ENCODE results near the gene IQCE.

Gene IQCE

DNA sequence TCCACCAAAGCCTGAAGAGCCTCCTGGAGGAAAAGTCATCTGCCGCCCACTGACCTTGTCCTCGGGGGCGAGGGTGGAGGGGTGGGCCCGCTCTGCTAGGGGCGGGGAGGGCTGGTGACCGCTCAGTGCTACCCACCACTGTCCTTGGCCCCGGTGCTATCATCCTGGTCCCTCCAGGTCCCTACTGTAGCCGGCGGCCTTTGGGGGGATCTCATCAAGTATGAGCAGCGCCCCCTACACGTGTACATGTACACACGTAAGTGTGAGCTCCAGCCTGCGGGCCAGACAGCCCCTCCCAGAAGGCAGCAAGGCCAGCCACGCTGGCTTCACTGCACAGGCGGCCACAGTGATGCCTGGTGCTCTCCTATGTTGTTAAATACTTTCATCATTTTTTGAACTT lies 92.6 kb downstream of the IQCE start:
- peak; percentile 52 for DNase-seq

DNA sequence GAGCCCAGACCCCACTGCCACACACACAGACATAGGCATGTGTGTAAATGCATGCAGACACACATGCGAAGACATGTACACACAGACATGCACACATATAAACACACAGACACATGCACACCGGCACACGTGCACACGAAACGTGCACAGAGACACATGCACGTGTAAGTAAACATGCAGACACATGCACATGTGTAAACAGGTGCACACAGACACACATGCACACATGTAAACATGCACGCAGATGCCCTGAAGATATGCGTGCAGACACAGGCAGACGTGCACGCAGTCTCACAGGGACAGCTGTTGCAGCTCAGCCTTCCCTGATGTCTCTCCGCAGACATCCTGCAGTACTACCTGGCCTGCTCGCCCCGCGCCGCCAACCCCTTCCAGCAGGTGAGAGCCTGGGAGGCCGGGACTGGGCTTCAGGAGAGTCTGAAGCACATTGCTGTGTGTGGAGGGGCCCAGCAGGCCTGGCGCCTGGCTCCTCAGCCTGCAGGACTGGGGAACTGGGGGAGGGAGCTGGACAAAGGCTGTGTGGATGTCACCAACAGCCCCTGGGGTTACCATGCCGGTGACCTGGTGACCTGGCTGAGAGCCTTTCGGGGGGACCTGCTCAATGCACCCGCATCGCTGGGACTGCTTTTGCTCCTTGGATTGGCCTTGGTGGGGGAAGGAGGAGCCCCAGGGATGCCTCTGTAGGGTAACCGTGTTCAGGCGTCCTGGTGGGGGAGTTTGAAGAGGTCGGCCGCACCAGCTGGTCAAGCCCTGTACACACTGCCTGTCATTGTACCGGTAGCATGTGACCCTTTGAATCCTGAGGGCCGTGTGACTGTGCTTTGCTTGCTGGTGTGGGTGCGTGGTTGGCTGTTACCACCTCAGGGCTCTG lies 93.3 kb downstream of the IQCE start:
- no peak for DNase-seq

DNA sequence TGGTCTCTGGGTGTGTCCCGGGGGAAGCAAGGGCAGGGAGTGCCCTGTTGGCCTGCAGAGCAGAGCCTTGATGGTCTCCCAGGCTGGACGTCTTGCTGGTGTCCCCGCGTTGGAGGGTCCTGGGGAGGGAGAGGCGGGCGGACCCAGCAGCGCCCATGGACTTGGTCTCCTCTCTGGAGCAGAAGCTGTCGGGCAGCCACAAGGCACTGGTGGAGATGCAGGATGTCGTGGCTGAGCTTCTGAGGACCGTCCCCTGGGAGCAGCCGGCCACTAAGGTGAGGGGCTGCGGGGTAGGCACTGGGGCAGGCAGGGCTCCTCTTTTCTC lies 93.9 kb downstream of the IQCE start:
- DNase-seq: no peak

DNA sequence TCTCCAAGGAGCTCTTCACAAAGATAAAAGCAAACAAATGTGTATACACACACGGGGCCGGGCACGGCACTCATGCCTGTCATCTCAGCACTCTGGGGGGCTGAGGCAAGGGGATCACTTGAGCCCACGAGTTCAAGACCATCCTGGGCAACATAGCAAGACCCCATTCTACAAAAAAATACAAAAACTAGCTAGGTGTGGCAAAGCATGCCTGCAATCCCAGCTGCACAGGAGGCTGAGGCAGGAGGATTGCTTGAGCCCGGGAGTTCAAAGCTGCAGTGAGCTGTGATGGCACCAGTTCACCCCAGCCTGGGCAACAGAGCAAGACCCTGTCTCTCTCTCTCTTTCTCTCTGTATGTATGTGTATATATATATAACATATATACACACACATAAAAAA lies 95.3 kb downstream of the IQCE start:
- no peak for DNase-seq

DNA sequence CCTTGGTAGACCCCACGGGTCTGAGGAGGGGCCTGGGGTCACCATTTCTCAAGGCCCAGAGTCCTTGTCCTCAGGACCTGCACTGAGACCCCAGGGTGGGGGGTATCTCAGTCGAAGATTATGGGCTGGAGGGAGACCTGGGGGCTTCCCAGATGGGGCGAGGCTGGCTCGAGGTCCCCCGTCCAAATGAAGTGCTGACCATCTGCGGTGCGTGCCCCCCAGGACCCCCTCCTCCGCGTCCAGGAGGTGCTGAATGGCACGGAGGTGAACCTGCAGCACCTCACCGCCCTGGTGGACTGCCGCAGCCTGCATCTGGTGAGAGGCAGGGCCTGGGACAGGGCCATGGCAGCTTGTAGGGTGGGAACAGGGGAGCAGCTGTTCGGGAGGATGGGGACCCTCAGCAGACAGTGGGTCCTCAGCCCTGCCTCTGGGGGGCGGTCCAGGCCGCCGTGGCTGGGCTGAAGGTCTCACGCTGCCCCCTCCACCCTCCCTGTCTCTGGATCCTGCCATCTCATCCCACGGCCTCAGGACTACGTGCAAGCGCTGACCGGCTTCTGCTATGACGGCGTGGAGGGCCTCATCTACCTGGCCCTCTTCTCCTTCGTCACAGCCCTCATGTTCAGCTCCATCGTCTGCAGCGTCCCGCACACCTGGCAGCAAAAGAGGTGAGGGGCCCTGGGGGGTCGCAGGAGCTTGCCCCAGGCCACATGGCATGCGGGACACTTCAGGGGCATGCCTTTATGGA lies 97.3 kb downstream of the IQCE start:
- DNase-seq: no peak

DNA sequence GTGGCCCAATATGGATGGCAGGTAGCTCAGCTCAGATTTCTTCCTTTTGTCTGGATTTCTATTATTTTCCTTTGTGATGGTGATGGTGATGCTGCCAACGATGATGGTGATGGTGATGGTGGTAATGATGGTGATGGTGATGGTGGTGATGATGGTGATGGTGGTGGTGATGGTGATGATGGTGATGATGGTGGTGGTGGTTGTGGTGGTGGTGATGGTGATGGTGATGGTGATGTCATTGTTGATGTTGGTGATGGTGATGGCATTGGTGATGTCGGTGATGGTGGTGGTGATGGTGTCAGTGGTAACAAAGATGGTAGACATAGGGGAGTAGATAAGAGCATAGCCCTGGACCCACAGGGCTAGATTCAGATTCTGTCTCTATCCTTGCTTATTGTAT lies 98.4 kb downstream of the IQCE start:
- DNase-seq: no peak

DNA sequence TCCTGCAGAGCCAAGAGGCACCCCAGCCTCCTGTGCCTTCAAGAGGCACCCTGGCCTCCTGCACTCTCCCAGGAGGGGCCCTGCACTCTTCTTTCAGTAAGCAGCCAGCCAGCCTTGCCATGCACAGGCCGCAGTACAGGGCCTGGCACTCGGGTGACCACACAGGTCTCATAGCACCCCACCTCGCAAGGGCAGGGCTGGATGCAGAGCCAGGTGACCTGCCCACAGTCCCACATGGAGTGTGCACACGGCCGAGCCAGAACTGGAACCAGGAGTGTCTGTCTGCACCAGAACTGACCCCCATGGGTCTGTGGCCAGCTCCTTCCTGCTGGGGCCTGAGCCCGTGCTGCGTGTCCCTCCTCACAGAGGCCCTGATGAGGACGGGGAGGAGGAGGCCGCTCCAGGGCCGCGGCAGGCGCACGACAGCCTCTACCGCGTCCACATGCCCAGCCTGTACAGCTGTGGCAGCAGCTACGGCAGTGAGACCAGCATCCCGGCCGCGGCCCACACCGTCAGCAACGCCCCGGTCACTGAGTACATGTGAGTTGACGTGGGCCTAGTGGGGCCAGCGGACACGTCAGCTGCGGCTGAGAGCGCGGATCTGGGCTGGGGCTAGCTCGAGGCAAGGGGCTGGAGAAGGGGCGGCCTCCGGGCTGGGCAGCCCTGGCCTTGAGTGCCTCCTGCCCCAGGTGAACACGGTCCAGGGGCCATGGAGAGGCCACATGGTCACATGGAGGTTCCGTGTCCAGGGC lies 99.3 kb downstream of the IQCE start:
- no peak for DNase-seq

DNA sequence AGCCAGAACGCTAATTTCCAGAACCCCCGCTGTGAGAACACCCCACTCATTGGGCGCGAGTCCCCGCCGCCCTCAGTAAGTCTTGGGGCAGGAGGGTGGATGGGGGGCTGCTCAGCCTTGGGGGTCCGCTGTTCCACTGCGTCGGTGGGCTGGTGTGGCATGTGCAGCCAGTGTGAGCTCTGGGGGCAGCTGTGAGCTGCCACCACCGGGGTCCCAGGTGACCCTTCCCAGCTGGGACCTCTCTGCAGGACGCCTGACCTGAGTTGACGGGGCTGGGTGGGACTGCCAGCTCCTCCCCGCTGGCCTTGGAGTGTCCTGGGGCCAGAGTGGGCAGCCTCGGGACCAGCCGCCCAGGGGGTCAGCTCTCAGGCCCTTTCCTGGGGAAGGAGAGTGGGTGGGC lies 100.2 kb downstream of the IQCE start:
- DNase-seq: no peak

DNA sequence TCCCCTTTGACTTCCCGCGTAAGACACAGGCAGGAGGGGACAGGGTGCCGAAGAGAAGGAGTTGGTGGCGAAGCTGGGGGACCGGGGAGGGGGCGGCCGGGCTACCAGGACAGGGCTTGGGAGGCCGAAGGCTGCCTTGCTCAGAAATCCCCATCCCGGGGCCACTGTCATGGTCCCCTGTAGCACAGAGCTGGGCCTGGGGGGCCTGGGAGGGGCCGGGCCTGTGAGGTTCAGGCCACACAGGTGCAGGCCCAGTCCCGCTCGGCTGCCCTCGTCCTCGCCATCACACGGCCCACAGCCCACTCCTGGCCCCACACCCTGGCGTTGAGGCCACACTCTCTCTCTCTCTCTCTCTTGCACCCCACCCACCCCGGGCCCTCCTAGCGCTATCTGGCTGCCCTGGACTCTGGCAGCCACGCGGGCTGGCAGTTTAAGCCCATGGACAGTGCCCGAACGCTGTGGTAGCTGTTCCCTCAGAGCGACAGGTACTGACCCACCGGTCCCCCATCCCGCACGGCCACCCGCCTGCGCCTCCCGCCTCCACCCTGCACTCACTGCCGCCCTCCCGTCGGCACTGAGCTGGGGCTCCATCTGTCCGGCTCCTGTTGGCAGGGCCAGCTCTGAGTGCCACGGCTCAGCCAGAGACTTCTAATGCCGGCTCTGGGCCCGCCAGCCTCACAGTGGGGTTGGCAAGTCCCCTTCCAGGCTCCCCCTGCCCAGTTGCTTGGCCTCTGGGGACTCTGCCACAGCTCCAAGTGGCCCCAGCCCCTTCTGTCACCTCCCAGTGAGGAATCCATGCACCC lies 101.0 kb downstream of the IQCE start:
- DNase-seq: no peak

DNA sequence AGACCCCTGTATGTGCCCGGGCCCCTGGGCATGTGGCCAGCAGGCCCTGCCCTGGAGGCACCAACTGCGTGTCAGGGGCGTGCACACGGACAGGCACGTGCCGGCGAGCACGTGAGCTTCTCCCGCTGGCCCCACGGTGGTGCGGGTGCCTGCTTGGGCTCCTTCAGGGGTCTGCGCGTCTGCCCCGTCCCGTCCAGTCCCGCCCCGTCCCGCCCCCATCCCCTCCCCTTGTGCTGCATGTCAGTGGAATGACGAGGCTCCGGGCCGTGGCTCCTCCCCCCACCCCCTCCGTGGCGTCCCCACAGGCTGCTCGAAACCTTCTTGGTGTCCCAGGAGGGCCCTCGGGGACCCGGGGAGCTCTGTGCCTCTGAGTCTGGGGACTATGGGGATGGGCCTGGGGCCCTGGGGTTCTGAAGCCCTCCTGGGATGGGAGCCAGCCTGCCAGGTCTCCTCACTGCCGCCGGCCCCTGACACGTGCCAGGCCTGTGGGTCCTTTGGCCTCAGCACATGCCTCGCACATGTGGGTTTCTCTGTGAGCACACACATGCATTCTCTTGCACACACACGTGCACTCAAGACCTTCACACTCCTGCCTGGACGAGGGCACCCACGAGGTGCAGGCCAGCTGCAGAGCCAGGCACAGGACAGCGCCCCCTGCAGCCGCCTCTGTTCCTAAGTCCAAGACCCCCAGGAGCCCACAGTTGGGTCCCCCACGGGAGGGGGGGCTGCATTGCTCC lies 101.7 kb downstream of the IQCE start:
- DNase-seq: no peak

DNA sequence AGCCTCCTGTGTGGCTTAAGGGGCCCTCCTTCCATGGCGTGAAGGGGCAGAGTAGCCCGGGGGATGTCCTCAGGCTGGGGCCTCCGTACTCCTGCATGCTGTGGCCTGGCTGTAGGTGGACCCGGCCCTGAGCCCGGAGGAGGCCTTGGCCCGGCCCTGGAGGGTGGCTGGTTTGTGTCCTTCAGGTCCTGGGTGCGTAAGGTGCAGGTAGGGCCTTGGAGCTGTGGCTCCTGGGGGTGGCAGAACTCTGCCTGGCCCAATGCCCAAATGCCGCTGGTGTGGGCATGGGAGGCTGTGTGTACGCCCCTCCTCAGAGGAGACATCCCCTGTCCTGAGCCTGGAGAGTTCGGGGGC lies 102.3 kb downstream of the IQCE start:
- no peak for DNase-seq

DNA sequence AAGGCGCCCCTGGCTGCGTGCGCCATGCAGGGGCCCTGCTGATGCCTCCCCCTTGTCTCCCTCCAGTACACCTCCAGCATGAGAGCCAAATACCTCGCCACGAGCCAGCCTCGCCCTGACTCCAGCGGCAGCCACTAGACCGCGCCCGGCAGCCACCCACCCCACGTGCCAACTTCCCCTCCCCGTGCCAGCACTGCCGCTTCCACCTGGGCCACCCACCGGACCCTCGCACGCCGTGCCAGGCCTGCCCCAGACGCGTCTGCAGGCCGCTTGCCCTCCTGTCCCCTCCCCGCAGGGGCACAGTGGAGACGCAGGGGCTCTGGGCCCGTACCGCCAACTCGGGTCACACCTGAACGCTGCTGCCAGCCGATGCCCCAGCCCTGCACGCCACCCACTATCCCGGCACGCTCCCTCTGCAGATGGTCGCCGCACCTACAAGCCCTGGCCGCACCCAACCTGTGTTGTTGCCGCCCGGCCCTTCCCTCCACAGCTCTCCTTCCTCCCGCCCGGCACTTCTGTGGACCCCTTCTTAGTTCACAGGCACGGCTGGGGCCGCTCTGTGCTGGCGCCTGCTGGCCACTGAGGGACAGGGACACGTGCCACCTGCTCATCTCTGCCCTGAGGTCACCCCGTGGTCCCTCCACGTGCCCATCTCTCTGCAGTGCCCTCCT lies 103.0 kb downstream of the IQCE start:
- no peak for DNase-seq

DNA sequence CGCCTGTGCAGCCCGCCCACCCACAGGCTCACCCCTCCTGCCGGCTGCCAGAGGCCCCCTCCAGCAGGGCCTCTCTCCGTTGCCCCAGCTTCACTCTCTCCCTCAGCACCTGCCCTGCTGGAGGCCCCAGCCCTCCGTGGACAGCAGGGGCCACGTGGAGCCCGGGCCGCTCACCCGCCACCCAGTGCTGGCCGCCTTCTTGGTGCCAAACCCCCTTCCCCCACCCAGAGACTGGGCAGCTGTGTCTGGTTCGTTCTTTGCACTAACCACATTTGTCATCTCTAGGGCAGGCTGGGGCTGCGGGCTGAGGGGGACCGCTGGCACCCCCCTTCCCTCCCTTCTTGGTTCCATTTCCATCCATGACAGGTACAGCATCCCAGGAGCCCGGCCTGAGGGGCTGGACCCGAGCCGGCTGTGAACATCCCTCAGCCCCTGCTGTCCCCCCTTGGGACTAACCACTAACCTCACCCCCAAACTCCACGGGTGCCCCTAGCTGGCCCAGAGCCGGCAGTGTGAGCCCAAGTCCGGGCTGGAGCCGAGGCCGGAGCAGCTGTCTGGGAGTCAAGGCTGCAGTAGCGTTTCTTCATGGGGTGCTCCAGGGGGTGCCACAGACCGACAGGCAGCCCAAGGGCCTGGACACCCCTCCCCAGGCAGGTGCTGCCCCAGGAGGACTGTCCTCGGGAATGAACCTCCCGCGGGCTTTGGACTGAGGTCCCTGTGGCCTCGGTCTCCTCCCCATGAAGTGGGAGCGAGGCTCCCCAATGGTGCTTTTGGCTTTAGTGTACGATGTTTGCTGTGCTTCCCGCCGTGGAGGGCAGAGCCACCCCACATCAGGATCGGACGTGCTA lies 103.7 kb downstream of the IQCE start:
- no peak for DNase-seq

DNA sequence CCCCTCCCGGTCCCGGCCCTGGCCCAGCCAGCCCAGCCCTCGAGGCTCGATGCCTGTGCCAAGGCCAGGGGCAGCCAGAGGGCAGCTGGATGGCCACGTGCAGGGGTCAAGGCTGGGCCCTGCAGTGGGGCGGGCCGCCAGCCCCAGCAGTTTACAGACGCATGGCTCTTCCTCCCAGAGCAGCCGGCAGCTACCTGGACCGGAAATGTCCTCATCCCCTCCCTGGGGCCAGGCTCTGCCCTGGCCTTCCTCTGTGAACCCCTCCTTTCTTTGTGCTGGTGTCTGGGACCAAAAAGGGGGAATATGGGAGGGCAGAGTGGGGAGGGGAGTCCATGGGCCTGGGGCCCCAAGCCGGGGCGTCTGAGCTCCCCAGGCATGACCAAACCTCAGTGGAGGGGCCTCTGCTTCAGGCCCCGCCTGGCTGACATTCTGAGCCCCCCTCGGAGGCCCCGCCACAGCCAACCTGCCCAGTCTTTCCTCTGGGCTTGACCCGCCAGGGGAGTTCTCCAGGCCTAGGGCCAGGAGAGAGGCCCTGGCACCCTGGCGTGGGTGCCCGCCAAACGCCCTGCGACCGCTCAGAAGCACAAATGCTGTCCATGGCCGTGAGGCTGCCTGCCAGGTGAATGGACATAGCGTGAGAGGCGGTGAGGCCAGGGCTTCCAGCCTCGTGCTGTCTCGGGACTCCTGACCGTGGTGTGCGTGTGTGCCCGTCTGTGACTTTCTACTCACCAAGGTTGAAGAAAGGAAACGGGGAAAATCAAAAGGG lies 104.5 kb downstream of the IQCE start:
- no peak for DNase-seq

DNA sequence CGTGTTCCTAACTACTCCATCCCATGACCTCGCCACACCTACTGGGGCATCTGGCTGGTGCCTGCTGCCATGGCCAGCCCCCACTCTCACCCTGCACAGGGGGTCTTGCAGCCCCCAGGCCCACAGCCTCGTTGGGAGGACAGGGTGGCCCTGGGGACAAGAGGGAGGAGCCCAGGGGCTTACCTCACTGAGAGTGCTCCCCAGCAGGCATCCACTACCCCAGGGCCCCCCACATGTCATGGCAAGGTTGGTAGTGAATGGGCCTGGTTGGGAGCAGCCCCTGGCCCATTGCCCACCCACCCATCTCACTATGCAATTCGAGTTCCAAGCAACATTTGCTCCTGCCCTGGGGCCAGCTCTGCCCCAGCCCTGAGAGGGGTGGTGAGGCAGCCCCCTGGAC lies 105.2 kb downstream of the IQCE start:
- DNase-seq: no peak
